Bronchial smooth muscle cell (primary cell): ENCODE measurements around the gene ALB. TPM values are rescaled to one million over a fixed set of nuclear protein-coding genes. Genes with fewer than 3 reads are reported as not detected.

ENCODE experiments used
- total RNA-seq: library from RNA; depleted of rRNA; stranded (reverse); fragments of >200 nt; gene quantifications from 2 replicates; pipeline ENCODE4 v1.2.1, GENCODE V29; 2014

The ALB gene
- under 0.01 TPM in 1 of 2 replicates, not detected in the other for total RNA-seq

GRCh38 chr4:73404042-73404441 lies at the start of gene ALB:
Gene ALB, plus strand, starts transcription at chr4:73404287. Its CDS starts 41 bp downstream, at chr4:73404328.

GRCh38 chr4:73435984-73436383 lies 31.9 kb downstream of the ALB start, which contains the start of gene AFP:
Gene AFP, plus strand, starts transcription at chr4:73436221. Its CDS starts 42 bp downstream, at chr4:73436263.

Other genes starting within 250 kb of the ALB start
- gene ANKRD17, start 145.5 kb upstream of the ALB start, total RNA-seq, result 38.5 and 39.6 TPM in 2 replicates
- gene AFP, start 31.9 kb downstream of the ALB start, total RNA-seq, result 0.95 and 2.9 TPM in 2 replicates
- not detected in 2 replicates for gene AFM, start 77.5 kb downstream of the ALB start, total RNA-seq
- gene RASSF6, start 216.1 kb downstream of the ALB start, total RNA-seq, result under 0.01 TPM in 1 of 2 replicates, not detected in the other